K562 (cell line): ENCODE data around the gene RNF150. TPM values are rescaled to one million over a fixed set of nuclear protein-coding genes. Genes with fewer than 3 reads are reported as not detected.

Experiments used
- ATAC-seq: fragments of 200-7000 bp; cut with Tn5 transposase; 3 replicates; pipeline ENCODE4 v1.9.1; 2020; ENCODE audit warnings: moderate library complexity
- BruUV-seq: library from RNA; stranded (reverse); fragments of 400-500 nt; replicated peaks from 2 replicates; lab custom pipeline; 2021; lab: Mats Ljungman, UMichigan
- CTCF ChIA-PET: fragments of 300-600 bp; formaldehyde crosslinking; extraction: SDS; loops from one replicate; lab custom pipeline; 2021; ENCODE audit warnings: low intra/inter-chr PET ratio; lab: Yijun Ruan, JAX
- POLR2A ChIA-PET: fragments of 300-600, 350-650 bp; sonication (Branson Sonifier 250); formaldehyde crosslinking; extraction: SDS; loops from one replicate; lab custom pipeline; 2021; ENCODE audit warnings: antibody characterized with exemption, inconsistent platforms; lab: Yijun Ruan, JAX
- DNase-seq, 4 experiments: peaks; one replicate each; pipeline versions ENCODE4 v3.0.0 to v3.0.0-alpha.2; 2011 to 2018; ENCODE audit warnings: low spot score in 3 of 4, mixed read lengths in 3 of 4; ENCODE audit errors: extremely low read depth in 1 of 4
- FAIRE-seq: peaks from 2 replicates; lab custom pipeline; 2011; peaks lifted over from hg19 to GRCh38; lab: Jason Lieb, UNC
- H2AFZ ChIP-seq: 2 replicates; pipeline ENCODE4 v1.6.0; 2011; ENCODE audit warnings: low read depth, low read length, control low read depth, inconsistent platforms
- H3K27ac ChIP-seq: fragments of 200-600 bp; 3 replicates; pipeline ENCODE4 v1.8.0; 2011; ENCODE audit warnings: low read depth, mild to moderate bottlenecking, control low read depth, inconsistent platforms, low read length, moderate library complexity, mixed read lengths; ENCODE audit errors: extremely low read depth
- H3K27me3 ChIP-seq, 2 experiments: fragments of 300-600 bp in 1 of 2; 2 replicates in 1 of 2; 3 replicates in 1 of 2; pipeline versions ENCODE4 v1.6.0 to v1.8.0; 2011; ENCODE audit warnings: inconsistent platforms in 2 of 2, low read length in 2 of 2, mild to moderate bottlenecking in 1 of 2, mixed read lengths in 1 of 2, moderate library complexity in 1 of 2; ENCODE audit not compliant: control insufficient read depth in 2 of 2, insufficient read depth in 2 of 2
- H3K36me3 ChIP-seq: fragments of 300-600 bp; 3 replicates; pipeline ENCODE4 v1.8.0; 2011; ENCODE audit warnings: mild to moderate bottlenecking, low read length, inconsistent platforms; ENCODE audit not compliant: control insufficient read depth, insufficient read depth
- H3K4me1 ChIP-seq, 2 experiments: fragments of 200-600 bp in 1 of 2; replicated peaks in 1 of 2; 2 replicates in 1 of 2; 3 replicates in 1 of 2; pipeline versions ENCODE4 v1.5.1 to v1.8.0; 2011; ENCODE audit warnings: inconsistent platforms in 2 of 2, low read length in 2 of 2, mild to moderate bottlenecking in 1 of 2, mixed read lengths in 1 of 2, moderate library complexity in 1 of 2; ENCODE audit not compliant: control insufficient read depth in 2 of 2, insufficient read depth in 2 of 2
- H3K4me2 ChIP-seq: 2 replicates; pipeline ENCODE4 v1.6.1; 2011; ENCODE audit warnings: low read length, control low read depth, inconsistent platforms, mixed read lengths; ENCODE audit not compliant: insufficient read depth
- H3K4me3 ChIP-seq: fragments of 200-600 bp; sonication (generic), shearing (Covaris generic); 2 replicates; pipeline ENCODE4 v1.5.1; 2016; ENCODE audit warnings: control low read depth, inconsistent platforms
- H3K79me2 ChIP-seq: fragments of 200-600 bp; 3 replicates; pipeline ENCODE4 v1.8.0; 2011; ENCODE audit warnings: low read length, inconsistent platforms; ENCODE audit not compliant: control insufficient read depth, insufficient read depth
- H3K9ac ChIP-seq, 2 experiments: 2 replicates each; pipeline versions ENCODE4 v1.6.0 to v1.6.1; 2011; ENCODE audit warnings: low read depth in 2 of 2, low read length in 2 of 2, control low read depth in 1 of 2, inconsistent platforms in 1 of 2, mild to moderate bottlenecking in 1 of 2, mixed read lengths in 1 of 2; ENCODE audit not compliant: insufficient read depth in 1 of 2
- H3K9me1 ChIP-seq: one replicate; pipeline ENCODE4 v1.6.0; 2011; ENCODE audit warnings: inconsistent platforms, mild to moderate bottlenecking, low read length, moderate library complexity; ENCODE audit not compliant: control insufficient read depth, insufficient read depth
- H3K9me3 ChIP-seq: replicated peaks from 2 replicates; pipeline ENCODE4 v1.5.1; 2011; ENCODE audit warnings: low read depth, low read length, inconsistent platforms; ENCODE audit not compliant: control insufficient read depth, insufficient read depth
- H4K20me1 ChIP-seq: replicated peaks from 2 replicates; pipeline ENCODE4 v1.6.1; 2011; ENCODE audit warnings: low read length, inconsistent platforms, mixed read lengths; ENCODE audit not compliant: control insufficient read depth, insufficient read depth
- FOXJ2 ChIP-seq: fragments of 200-800 bp; sonication (Bioruptor generic); IDR thresholded peaks from 2 replicates; pipeline ENCODE4 v1.6.1; 2016; ENCODE audit warnings: missing genetic modification characterization, missing compliant biosample characterization
- GATAD2A ChIP-seq: fragments of 450-650 bp; IDR thresholded peaks from 2 replicates; pipeline ENCODE4 v1.6.1; 2017
- GTF2A2 ChIP-seq: IDR thresholded peaks from 2 replicates; pipeline ENCODE4 v1.6.1; 2016; ENCODE audit warnings: mild to moderate bottlenecking, missing genetic modification characterization, missing compliant biosample characterization
- GTF2F1 ChIP-seq: IDR thresholded peaks from 2 replicates; pipeline ENCODE4 v1.6.1; 2011; ENCODE audit warnings: low read depth, low read length, improper control_type of control experiment
- KDM5B ChIP-seq: fragments of 200-600 bp; sonication (generic); IDR thresholded peaks from 2 replicates; pipeline ENCODE4 v1.6.1; 2012; ENCODE audit warnings: low read depth, mild to moderate bottlenecking, moderate library complexity, low read length, control low read depth, inconsistent platforms; ENCODE audit not compliant: insufficient replicate concordance
- PHF21A ChIP-seq: fragments of 450-650 bp; IDR thresholded peaks from 2 replicates; pipeline ENCODE4 v1.6.1; 2017; ENCODE audit warnings: low read depth, borderline replicate concordance
- RAD51 ChIP-seq: fragments of 450-650 bp; IDR thresholded peaks from 2 replicates; pipeline ENCODE4 v1.7.1; 2016; ENCODE audit warnings: low read depth, mild to moderate bottlenecking, borderline replicate concordance
- RBM14 ChIP-seq: fragments of 200-400 bp; formaldehyde crosslinking; IDR thresholded peaks from 2 replicates; pipeline ENCODE4 v1.6.1; 2018; ENCODE audit warnings: low read depth, mild to moderate bottlenecking, low read length, moderate library complexity, borderline replicate concordance; ENCODE audit not compliant: insufficient read depth
- ZC3H11A ChIP-seq: IDR thresholded peaks from 2 replicates; pipeline ENCODE4 v1.6.1; 2012; ENCODE audit warnings: low read depth, low read length, improper control_type of control experiment
- ZFX ChIP-seq: sonication (generic); formaldehyde crosslinking; IDR thresholded peaks from 2 replicates; pipeline ENCODE4 v1.8.0; 2022; ENCODE audit warnings: mild to moderate bottlenecking, missing genetic modification reagents, moderate library complexity
- ZNF324 ChIP-seq: fragments of 250-450 bp; sonication (Bioruptor Pico); IDR thresholded peaks from 2 replicates; pipeline ENCODE4 v1.4.0; 2020; ENCODE audit warnings: mild to moderate bottlenecking
- ZNF696 ChIP-seq: fragments of 250-450 bp; sonication (Bioruptor Pico); conservative IDR thresholded peaks from 2 replicates; pipeline ENCODE4 v1.4.0; 2020; ENCODE audit warnings: mild to moderate bottlenecking, moderate library complexity
- WGBS: fragments of 100-300 bp; shearing (Covaris generic); methylation state at CpG from one replicate; pipeline ENCODE4 v1.1.6; 2016; ENCODE audit warnings: low coverage, mixed read lengths; ENCODE audit not compliant: insufficient coverage; ENCODE audit errors: missing lambda C conversion rate; 5-methylcytosine and 5-hydroxymethylcytosine counted together
- in situ Hi-C: fragments of 300-500 bp; cut with MboI; formaldehyde crosslinking; loops from 4 replicates; pipeline ENCODE4 v1.15.0; 2018; ENCODE audit warnings: inconsistent platforms, mixed read lengths
- intact Hi-C: fragments of 100-400 bp; cut with micrococcal nuclease; formaldehyde crosslinking; loops from 2 replicates; pipeline ENCODE4 v1.14.2; 2022
- polyA plus RNA-seq, 8 experiments: library from polyadenylated mRNA; depleted of rRNA in 4 of 8; stranded (reverse) in 5 of 8; unstranded in 3 of 8; fragments of >200 nt; fragmentation: Nextera tagmentation in 2 of 8; fragmentation: Illumina TruSeq in 1 of 8; extraction: Ambion mirVana in 2 of 8; extraction: Trizol in 1 of 8; gene quantifications; 2 replicates each; pipeline versions ENCODE4 v1.2.1 to v1.2.3, GENCODE V29; 2011 to 2014; ENCODE audit warnings: inconsistent platforms in 1 of 8, missing spikeins in 1 of 8
- total RNA-seq, 7 experiments: library from RNA; depleted of rRNA in 6 of 7; stranded (reverse); fragments of >200 nt in 6 of 7; fragmentation: Illumina TruSeq in 2 of 7; extraction: Trizol in 2 of 7; gene quantifications; 2 replicates each; pipeline versions ENCODE4 v1.2.1 to v1.2.3, GENCODE V29; 2011 to 2021; ENCODE audit warnings: low replicate concordance in 1 of 7
- TF ChIP-seq, protein P1 (sequence below): IDR thresholded peaks from 2 replicates; pipeline ENCODE4 v1.6.1; 2011; ENCODE audit warnings: borderline replicate concordance, low read depth, mild to moderate bottlenecking, moderate library complexity, low read length; ENCODE audit not compliant: insufficient read depth, poor library complexity, severe bottlenecking
- TF ChIP-seq, protein P2 (sequence below): sonication (generic); formaldehyde crosslinking; IDR thresholded peaks from 2 replicates; pipeline ENCODE4 v1.5.0; 2020; ENCODE audit warnings: missing genetic modification reagents

RNF150 gene
- total and polyA plus RNA-seq, 9 of the 15 experiments (the other 6 are each of a cell fraction or from before 2014, with no cell fraction given), result 0.09 TPM; not detected in 8

DNA sequence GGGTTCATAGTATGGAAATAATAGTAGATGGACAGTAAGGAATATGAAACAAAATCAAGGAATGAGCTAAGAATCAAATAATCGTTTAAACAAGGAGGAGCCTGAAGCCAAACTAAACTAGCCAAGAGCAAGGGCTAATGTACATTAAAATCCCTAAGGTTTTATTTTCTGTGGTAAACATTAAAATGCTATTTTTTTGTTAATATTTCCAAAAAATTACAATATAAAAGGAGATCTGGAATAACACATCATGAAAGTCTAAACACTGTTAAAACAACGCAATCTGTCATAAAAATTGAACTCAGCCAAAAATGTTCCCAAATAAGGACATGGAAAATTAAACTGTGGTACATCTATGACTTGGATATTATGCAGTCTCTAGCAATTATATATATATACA lies 188.2 kb downstream of the RNF150 start (continued):
- TF ChIP-seq, protein P1, sequence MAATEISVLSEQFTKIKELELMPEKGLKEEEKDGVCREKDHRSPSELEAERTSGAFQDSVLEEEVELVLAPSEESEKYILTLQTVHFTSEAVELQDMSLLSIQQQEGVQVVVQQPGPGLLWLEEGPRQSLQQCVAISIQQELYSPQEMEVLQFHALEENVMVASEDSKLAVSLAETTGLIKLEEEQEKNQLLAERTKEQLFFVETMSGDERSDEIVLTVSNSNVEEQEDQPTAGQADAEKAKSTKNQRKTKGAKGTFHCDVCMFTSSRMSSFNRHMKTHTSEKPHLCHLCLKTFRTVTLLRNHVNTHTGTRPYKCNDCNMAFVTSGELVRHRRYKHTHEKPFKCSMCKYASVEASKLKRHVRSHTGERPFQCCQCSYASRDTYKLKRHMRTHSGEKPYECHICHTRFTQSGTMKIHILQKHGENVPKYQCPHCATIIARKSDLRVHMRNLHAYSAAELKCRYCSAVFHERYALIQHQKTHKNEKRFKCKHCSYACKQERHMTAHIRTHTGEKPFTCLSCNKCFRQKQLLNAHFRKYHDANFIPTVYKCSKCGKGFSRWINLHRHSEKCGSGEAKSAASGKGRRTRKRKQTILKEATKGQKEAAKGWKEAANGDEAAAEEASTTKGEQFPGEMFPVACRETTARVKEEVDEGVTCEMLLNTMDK, result no peak
- TF ChIP-seq GTF2F1 (no peak), GATAD2A (no peak), ZC3H11A (no peak), ZFX (CRISPR knock-in tag) (no peak), ZNF696 (CRISPR knock-in tag) (no peak)
- TF ChIP-seq, protein P2, sequence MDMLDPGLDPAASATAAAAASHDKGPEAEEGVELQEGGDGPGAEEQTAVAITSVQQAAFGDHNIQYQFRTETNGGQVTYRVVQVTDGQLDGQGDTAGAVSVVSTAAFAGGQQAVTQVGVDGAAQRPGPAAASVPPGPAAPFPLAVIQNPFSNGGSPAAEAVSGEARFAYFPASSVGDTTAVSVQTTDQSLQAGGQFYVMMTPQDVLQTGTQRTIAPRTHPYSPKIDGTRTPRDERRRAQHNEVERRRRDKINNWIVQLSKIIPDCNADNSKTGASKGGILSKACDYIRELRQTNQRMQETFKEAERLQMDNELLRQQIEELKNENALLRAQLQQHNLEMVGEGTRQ (CRISPR knock-in tag), result no peak

DNA sequence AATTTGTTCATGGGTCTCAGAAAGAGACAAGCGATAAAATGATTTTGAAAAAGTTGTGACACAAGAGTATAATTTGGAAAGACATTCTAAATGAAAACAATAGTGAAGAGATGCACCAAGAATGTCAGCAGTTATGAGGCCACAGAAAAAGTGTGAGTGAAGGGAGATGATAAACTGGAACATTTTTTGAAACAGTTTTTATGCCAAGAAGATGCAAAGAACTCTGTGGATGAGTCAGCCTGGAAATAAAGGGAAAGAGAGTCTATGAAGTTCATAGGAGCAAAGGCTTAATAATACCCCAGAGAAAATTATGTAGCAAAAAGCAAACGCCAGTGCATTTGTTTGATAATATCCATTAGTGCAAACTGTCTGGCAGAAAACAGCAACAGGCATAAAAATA lies 188.7 kb downstream of the RNF150 start:
- POLR2A ChIA-PET, result no interaction called here
- Histone ChIP-seq H3K4me3 (no peak overlapping the region), H3K4me2 (no peak overlapping the region), H3K9me1 (no peaks in the 10 kb centered on the region), H3K9ac (no peak overlapping the region), H3K79me2 (no peaks in the 10 kb centered on the region), H3K27ac (no peak overlapping the region), H3K36me3 (no peaks in the 10 kb centered on the region), H4K20me1 (no peaks in the 10 kb centered on the region), H3K9me3 (no peaks in the 10 kb centered on the region), H3K4me1 (no peaks in the 10 kb centered on the region), H3K27me3 (no peaks in the 10 kb centered on the region; a peak in 1 of 5 replicates), H2AFZ (no peak overlapping the region)
- CTCF ChIA-PET, result no interaction called here
- in situ Hi-C loops (no loop called here), intact Hi-C loops (no loop called here)
- DNase-seq (no peak), ATAC-seq (no peak), FAIRE-seq (no peak)
- no TSS peak for BruUV-seq
- 0% methylated on average over 2 of the region's 2 CpGs for WGBS
- no peak for TF ChIP-seq ZNF324 (CRISPR knock-in tag)
- TF ChIP-seq PHF21A, result no peak
- TF ChIP-seq RBM14, result no peak
- no peak for TF ChIP-seq GTF2A2
- no peak for TF ChIP-seq KDM5B
- TF ChIP-seq RAD51, result no peak
- TF ChIP-seq FOXJ2 (tag), result no peak
